DND-41 (cell line): Measurements from ENCODE around the gene PTPRU.

Experiments
- ATAC-seq: fragments of 200-7000 bp; cut with Tn5 transposase; 3 replicates; pipeline ENCODE4 v1.9.1; 2021; ENCODE audit warnings: low read depth; ENCODE audit not compliant: insufficient read depth
- DNase-seq: peaks from one replicate; pipeline ENCODE4 v3.0.0-alpha.2; 2020
- H2AFZ ChIP-seq: 2 replicates; pipeline ENCODE4 v1.6.0; 2012; ENCODE audit warnings: low read depth, low read length
- H3K27ac ChIP-seq: 2 replicates; pipeline ENCODE4 v1.5.1; 2012; ENCODE audit warnings: low read length, inconsistent platforms
- H3K27me3 ChIP-seq: fragments of 200-600 bp; sonication (generic); 2 replicates; pipeline ENCODE4 v1.6.0; 2012; ENCODE audit warnings: low read length, mild to moderate bottlenecking, inconsistent platforms; ENCODE audit not compliant: insufficient read depth, poor library complexity
- H3K36me3 ChIP-seq: 2 replicates; pipeline ENCODE4 v1.5.1; 2012; ENCODE audit warnings: low read length, inconsistent platforms; ENCODE audit not compliant: insufficient read depth
- H3K4me1 ChIP-seq: 2 replicates; pipeline ENCODE4 v1.5.1; 2012; ENCODE audit warnings: mild to moderate bottlenecking, low read length; ENCODE audit not compliant: insufficient read depth
- H3K4me2 ChIP-seq: 2 replicates; pipeline ENCODE4 v1.6.0; 2012; ENCODE audit warnings: mild to moderate bottlenecking, moderate library complexity, low read length, inconsistent platforms; ENCODE audit not compliant: insufficient read depth
- H3K4me3 ChIP-seq, 2 experiments: fragments of 200-600 bp in 1 of 2; shearing (Covaris generic) in 1 of 2; 2 replicates each; pipeline ENCODE4 v1.5.1; 2012 to 2016; ENCODE audit warnings: inconsistent platforms in 2 of 2, low read length in 2 of 2, mild to moderate bottlenecking in 2 of 2, low read depth in 1 of 2, moderate library complexity in 1 of 2
- H3K79me2 ChIP-seq: 2 replicates; pipeline ENCODE4 v1.6.0; 2012; ENCODE audit warnings: low read length, inconsistent platforms; ENCODE audit not compliant: insufficient read depth
- H3K9ac ChIP-seq: 2 replicates; pipeline ENCODE4 v1.6.0; 2012; ENCODE audit warnings: low read depth, mild to moderate bottlenecking, inconsistent platforms, low read length, moderate library complexity
- H3K9me3 ChIP-seq: 2 replicates; pipeline ENCODE4 v1.5.1; 2012; ENCODE audit warnings: low read length, moderate library complexity, mild to moderate bottlenecking, inconsistent platforms; ENCODE audit not compliant: insufficient read depth, severe bottlenecking
- H4K20me1 ChIP-seq: 2 replicates; pipeline ENCODE4 v1.6.0; 2012; ENCODE audit warnings: low read length; ENCODE audit not compliant: insufficient read depth
- EZH2 ChIP-seq: IDR thresholded peaks from 3 replicates; pipeline ENCODE4 v1.6.1; 2012; ENCODE audit warnings: borderline replicate concordance, low read depth, mild to moderate bottlenecking, moderate library complexity, low read length, inconsistent platforms; ENCODE audit not compliant: severe bottlenecking
- TF ChIP-seq, protein P1 (sequence below): IDR thresholded peaks from 2 replicates; pipeline ENCODE4 v1.5.1; 2012; ENCODE audit warnings: borderline replicate concordance, low read length, moderate library complexity, mild to moderate bottlenecking; ENCODE audit not compliant: poor library complexity, severe bottlenecking; ENCODE audit errors: extremely low read depth

PTPRU gene

DNA sequence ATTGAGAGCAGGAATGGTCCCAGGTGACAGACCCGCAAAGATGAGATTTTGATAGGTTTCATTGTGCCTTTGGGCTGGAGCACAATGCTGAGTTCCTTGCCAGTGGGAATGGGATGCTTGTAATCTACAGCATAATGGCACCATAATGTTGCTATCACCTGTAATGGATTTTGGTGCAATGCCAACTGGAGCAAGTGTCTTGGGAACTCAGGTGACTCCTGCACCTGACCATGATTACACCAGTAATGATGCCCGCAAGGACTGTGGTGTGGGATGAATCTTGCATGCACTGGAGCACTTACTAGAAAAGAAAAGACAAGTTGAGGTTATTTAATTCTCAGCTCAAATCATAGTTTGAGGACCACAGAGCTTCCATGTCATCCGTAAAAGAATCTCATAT lies 96.7 kb downstream of the PTPRU start:
- Histone ChIP-seq H3K79me2 (no peaks in the 10 kb centered on the region), H3K9ac (no peak overlapping the region), H3K9me3 (no peaks in the 10 kb centered on the region), H3K27ac (no peak overlapping the region), H3K4me3 (no peak overlapping the region), H3K27me3 (peaks cover 2% of the 10 kb centered on the region), H4K20me1 (no peaks in the 10 kb centered on the region), H3K36me3 (no peaks in the 10 kb centered on the region), H2AFZ (no peak overlapping the region), H3K4me2 (no peak overlapping the region), H3K4me1 (no peaks in the 10 kb centered on the region)
- DNase-seq (no peak), ATAC-seq (no peak)
- TF ChIP-seq EZH2 = no peak
- TF ChIP-seq, protein P1, sequence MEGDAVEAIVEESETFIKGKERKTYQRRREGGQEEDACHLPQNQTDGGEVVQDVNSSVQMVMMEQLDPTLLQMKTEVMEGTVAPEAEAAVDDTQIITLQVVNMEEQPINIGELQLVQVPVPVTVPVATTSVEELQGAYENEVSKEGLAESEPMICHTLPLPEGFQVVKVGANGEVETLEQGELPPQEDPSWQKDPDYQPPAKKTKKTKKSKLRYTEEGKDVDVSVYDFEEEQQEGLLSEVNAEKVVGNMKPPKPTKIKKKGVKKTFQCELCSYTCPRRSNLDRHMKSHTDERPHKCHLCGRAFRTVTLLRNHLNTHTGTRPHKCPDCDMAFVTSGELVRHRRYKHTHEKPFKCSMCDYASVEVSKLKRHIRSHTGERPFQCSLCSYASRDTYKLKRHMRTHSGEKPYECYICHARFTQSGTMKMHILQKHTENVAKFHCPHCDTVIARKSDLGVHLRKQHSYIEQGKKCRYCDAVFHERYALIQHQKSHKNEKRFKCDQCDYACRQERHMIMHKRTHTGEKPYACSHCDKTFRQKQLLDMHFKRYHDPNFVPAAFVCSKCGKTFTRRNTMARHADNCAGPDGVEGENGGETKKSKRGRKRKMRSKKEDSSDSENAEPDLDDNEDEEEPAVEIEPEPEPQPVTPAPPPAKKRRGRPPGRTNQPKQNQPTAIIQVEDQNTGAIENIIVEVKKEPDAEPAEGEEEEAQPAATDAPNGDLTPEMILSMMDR = no peak

DNA sequence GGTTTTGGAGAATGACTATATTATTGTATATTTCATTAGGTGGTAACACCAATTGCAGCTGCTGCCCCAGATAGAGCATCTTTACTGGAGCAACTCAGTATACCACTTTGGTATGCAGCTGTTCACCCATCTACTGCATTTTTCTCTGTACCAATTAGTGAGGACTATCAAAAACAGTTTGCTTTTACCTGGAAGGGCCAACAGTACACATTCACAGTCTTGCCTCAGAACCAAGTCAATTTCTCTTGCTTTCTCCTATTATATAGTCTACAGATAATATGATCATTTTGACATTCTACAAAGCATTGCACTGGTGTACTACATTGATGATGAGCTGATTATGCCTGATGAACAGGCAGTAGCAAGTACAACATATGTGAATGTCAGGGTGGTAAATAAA lies 99.3 kb downstream of the PTPRU start:
- Histone ChIP-seq H4K20me1 (no peaks in the 10 kb centered on the region), H3K9ac (no peak overlapping the region), H3K4me1 (no peaks in the 10 kb centered on the region), H3K36me3 (no peaks in the 10 kb centered on the region), H3K4me2 (no peak overlapping the region), H3K27me3 (peaks cover 2% of the 10 kb centered on the region), H3K4me3 (no peak overlapping the region), H3K79me2 (no peaks in the 10 kb centered on the region), H3K27ac (no peak overlapping the region), H3K9me3 (no peaks in the 10 kb centered on the region), H2AFZ (no peak overlapping the region)
- ATAC-seq (no peak), DNase-seq (no peak)
- TF ChIP-seq EZH2 = no peak
- TF ChIP-seq, protein P1 = no peak

DNA sequence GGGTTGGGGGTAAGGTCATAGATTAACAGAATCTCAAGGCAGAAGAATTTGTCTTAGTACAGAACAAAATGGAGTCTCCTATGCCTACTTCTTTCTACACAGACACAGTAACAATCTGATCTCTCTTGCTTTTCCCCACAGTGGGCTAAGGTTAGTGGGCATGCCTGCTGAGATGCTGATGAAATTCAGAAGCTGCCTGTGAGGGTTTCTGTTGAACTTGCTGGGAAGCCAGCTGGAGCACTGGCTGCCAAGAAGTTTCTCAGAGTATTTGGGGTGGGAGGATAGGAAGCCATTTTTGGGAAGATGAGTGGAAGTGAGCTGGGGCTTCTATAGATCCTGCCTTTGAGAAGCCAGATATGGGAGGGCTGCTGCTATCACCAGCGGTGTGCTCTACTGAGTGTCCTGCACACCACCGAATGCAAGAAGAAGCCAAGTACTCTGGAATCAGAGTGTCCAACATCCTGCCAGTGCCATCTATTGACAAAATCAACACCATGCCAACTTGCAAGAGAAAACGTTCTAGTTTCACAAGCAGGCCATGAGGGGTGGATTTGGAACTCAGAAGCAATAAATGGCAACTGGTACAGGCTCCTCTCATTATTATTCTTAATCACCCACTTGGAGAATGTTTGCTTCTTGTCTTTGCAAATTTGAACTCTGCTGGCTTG lies 102.7 kb downstream of the PTPRU start:
- no peak overlapping the region for H3K27ac ChIP-seq
- no peak for TF ChIP-seq EZH2
- TF ChIP-seq, protein P1 = no peak
- H3K9me3 ChIP-seq = no peaks in the 10 kb centered on the region
- H4K20me1 ChIP-seq = no peaks in the 10 kb centered on the region
- no peak overlapping the region for H3K4me2 ChIP-seq
- H2AFZ ChIP-seq = no peak overlapping the region
- ATAC-seq = no peak
- H3K4me3 ChIP-seq = no peak overlapping the region
- no peaks in the 10 kb centered on the region for H3K4me1 ChIP-seq
- no peaks in the 10 kb centered on the region for H3K36me3 ChIP-seq
- H3K27me3 ChIP-seq = peaks cover 5% of the 10 kb centered on the region
- DNase-seq = no peak
- H3K79me2 ChIP-seq = no peaks in the 10 kb centered on the region
- H3K9ac ChIP-seq = no peak overlapping the region
